ENCODE results near the gene JAML. TPM values are rescaled to one million over a fixed set of nuclear protein-coding genes. Genes with fewer than 3 reads are reported as not detected.

Gene JAML
- total and polyA plus RNA-seq, 2 of the 8 experiments (the other 6 are each of a cell fraction or from before 2014, with no cell fraction given): 0.12 to 0.58 TPM

GRCh38 chr11:118168316-118168715 lies 56.5 kb downstream of the JAML start:
- H2BK15ac ChIP-seq (ENCODE audit: low read length): peak overlapping the region; percentile 72
- FAIRE-seq (no peak), DNase-seq (ENCODE audit: low read depth in 1 of 2, low spot score in 2 of 2) (no peak)
- no peak overlapping the region for H2BK120ac ChIP-seq (replicated peaks; ENCODE audit: low read depth, low read length)
- ChIA-PET CTCF (ENCODE audit: partially characterized antibody) (interaction anchor here (7.4 to 8.7 kb wide), 2 partner anchors 11 to 21 kb away, joined by 170 to 245 read pairs; partner anchors contain the start of gene SCN4B), POLR2A (ENCODE audit: partially characterized antibody) (no interaction called here)
- H4K8ac ChIP-seq (ENCODE audit: extremely low read depth, insufficient read depth, low read length): no peak overlapping the region
- H3K23ac ChIP-seq (ENCODE audit: insufficient read length): no peak overlapping the region
- H4K5ac ChIP-seq (ENCODE audit: insufficient read length, low read depth, low read length): no peak overlapping the region
- H2BK20ac ChIP-seq (ENCODE audit: low read length): no peak overlapping the region
- H3K9ac ChIP-seq (replicated peaks in 1 of 4; ENCODE audit: extremely low read depth in 1 of 4, low read depth in 3 of 4, low read length in 3 of 4): no peak overlapping the region
- H3K79me2 ChIP-seq (ENCODE audit: control insufficient read depth in 1 of 2, insufficient read depth in 2 of 2, low read length in 2 of 2): no peaks in the 10 kb centered on the region
- no peak for TF ChIP-seq TEAD4 (IDR thresholded peaks at IDR 0.05; ENCODE audit: low read depth, low read length)
- TF ChIP-seq HDAC2 (IDR thresholded peaks at IDR 0.05; ENCODE audit: borderline replicate concordance in 1 of 2, low read depth in 2 of 2, low read length in 2 of 2): no peak
- no peak for TF ChIP-seq TCF12 (IDR thresholded peaks at IDR 0.05; ENCODE audit: low read depth, low read length)
- TF ChIP-seq GTF2F1 (IDR thresholded peaks at IDR 0.05; ENCODE audit: borderline replicate concordance, low read depth, low read length): no peak
- no peak for TF ChIP-seq MAFK (IDR thresholded peaks at IDR 0.05; ENCODE audit: low read depth, low read length)
- TF ChIP-seq NRF1 (IDR thresholded peaks at IDR 0.05; ENCODE audit: low read depth, low read length): no peak
- TF ChIP-seq EGR1 (IDR thresholded peaks at IDR 0.05; ENCODE audit: borderline replicate concordance, low read depth, low read length): no peak
- no peak for TF ChIP-seq RAD21 (IDR thresholded peaks at IDR 0.05 in 1 of 2, conservative IDR thresholded peaks at IDR 0.05 in 1 of 2; ENCODE audit: low read depth in 2 of 2, low read length in 2 of 2)
- no peak for TF ChIP-seq JUN (IDR thresholded peaks at IDR 0.05; ENCODE audit: low read depth, low read length)
- no peak overlapping the region for H3K4me2 ChIP-seq (ENCODE audit: insufficient read depth in 1 of 2, low read depth in 2 of 2, low read length in 2 of 2)
- no peak overlapping the region for H3K18ac ChIP-seq (ENCODE audit: extremely low read depth, low read length)
- H4K91ac ChIP-seq (replicated peaks; ENCODE audit: insufficient read length, low read length): no peak overlapping the region
- H2BK12ac ChIP-seq (ENCODE audit: low read depth, low read length): peak overlapping the region; percentile 21; the same call in 1 of the 2 replicates
- no peak overlapping the region for H3K56ac ChIP-seq (replicated peaks; ENCODE audit: insufficient read length, low read depth, low read length)
- no peak overlapping the region for H2BK5ac ChIP-seq (ENCODE audit: low read depth, low read length)
- no peak overlapping the region for H2AFZ ChIP-seq (ENCODE audit: low read length)
- 85% methylated on average over 8 of the region's 8 CpGs; no CpG with 5 or more reads in 1 of the 2 experiments for WGBS, 2 experiments (ENCODE audit: extremely low coverage in 1 of 2, insufficient coverage in 1 of 2, insufficient read length in 1 of 2, insufficient replicate concordance in 2 of 2, low coverage in 1 of 2, low lambda C conversion rate in 2 of 2, missing lambda C conversion rate in 1 of 2)
- no peak overlapping the region for H3K27ac ChIP-seq (ENCODE audit: low read depth, low read length)
- H3K27me3 ChIP-seq (replicated peaks in 1 of 4; ENCODE audit: control insufficient read depth in 3 of 4, extremely low read depth in 1 of 4, insufficient read depth in 3 of 4, low read length in 3 of 4): peaks cover 6 to 70% (median 43%) of the 10 kb centered on the region in 4 experiments
- no peaks in the 10 kb centered on the region for H3K36me3 ChIP-seq (ENCODE audit: control insufficient read depth in 2 of 4, insufficient read depth in 4 of 4, low read length in 3 of 4)
- H4K20me1 ChIP-seq (replicated peaks in 1 of 2; ENCODE audit: control insufficient read depth in 1 of 2, insufficient read depth in 2 of 2, low read length in 2 of 2): no peaks in the 10 kb centered on the region
- peaks cover 2 to 16% (median 7%) of the 10 kb centered on the region in 4 experiments for H3K4me1 ChIP-seq (replicated peaks in 1 of 4; ENCODE audit: control insufficient read depth in 3 of 4, insufficient read depth in 4 of 4, low read length in 3 of 4)
- no peaks in the 10 kb centered on the region for H3K79me1 ChIP-seq (ENCODE audit: low read depth, low read length)
- H3K9me3 ChIP-seq (ENCODE audit: insufficient read depth in 2 of 2, low read depth in 1 of 2, low read length in 1 of 2): no peaks in the 10 kb centered on the region
- H3K23me2 ChIP-seq (ENCODE audit: low read depth, low read length): peaks cover 2% of the 10 kb centered on the region; the same call in 1 of the 2 replicates
- H2AK5ac ChIP-seq (ENCODE audit: low read depth, low read length): no peak overlapping the region
- H3K14ac ChIP-seq (ENCODE audit: insufficient read length): no peak overlapping the region
- no peak overlapping the region for H3K4ac ChIP-seq (replicated peaks; ENCODE audit: insufficient read length, low read depth, low read length)
- no peak overlapping the region for H3K4me3 ChIP-seq (ENCODE audit: extremely low read depth in 1 of 4, insufficient read depth in 2 of 4, low read depth in 3 of 4, low read length in 4 of 4)

Data from H1 (cell line).